Measurements from ENCODE around the gene FAM53B. TPM values are rescaled to one million over a fixed set of nuclear protein-coding genes. Genes with fewer than 3 reads are reported as not detected.

FAM53B gene
- total and polyA plus RNA-seq, 12 donors, result 11.6 to 42.9 (median 29.1) TPM

GRCh38 chr10:124592101-124592500, 152.1 kb downstream of the FAM53B start:
- Histone ChIP-seq H3K27me3 (no peaks in the 10 kb centered on the region), H3K36me3 (no peaks in the 10 kb centered on the region), H3K9me3 (peaks cover 0 to 10% (median 0%) of the 10 kb centered on the region in 11 donors), H3K4me3 (no peak overlapping the region), H3K27ac (no peak overlapping the region), H3K4me1 (peaks cover 0 to 19% (median 15%) of the 10 kb centered on the region in 9 donors)
- WGBS, 2 donors, result 96 to 98% methylated on average over 7 of the region's 7 CpGs
- peak in 1 of 2 donors; percentile 2 for DNase-seq
- intact Hi-C loops (cut with DNase I), result no loop called here
- ATAC-seq, result no peak
- TF ChIP-seq, protein P1, sequence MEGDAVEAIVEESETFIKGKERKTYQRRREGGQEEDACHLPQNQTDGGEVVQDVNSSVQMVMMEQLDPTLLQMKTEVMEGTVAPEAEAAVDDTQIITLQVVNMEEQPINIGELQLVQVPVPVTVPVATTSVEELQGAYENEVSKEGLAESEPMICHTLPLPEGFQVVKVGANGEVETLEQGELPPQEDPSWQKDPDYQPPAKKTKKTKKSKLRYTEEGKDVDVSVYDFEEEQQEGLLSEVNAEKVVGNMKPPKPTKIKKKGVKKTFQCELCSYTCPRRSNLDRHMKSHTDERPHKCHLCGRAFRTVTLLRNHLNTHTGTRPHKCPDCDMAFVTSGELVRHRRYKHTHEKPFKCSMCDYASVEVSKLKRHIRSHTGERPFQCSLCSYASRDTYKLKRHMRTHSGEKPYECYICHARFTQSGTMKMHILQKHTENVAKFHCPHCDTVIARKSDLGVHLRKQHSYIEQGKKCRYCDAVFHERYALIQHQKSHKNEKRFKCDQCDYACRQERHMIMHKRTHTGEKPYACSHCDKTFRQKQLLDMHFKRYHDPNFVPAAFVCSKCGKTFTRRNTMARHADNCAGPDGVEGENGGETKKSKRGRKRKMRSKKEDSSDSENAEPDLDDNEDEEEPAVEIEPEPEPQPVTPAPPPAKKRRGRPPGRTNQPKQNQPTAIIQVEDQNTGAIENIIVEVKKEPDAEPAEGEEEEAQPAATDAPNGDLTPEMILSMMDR (IDR thresholded peaks at IDR 0.05), result no peak

DNA sequence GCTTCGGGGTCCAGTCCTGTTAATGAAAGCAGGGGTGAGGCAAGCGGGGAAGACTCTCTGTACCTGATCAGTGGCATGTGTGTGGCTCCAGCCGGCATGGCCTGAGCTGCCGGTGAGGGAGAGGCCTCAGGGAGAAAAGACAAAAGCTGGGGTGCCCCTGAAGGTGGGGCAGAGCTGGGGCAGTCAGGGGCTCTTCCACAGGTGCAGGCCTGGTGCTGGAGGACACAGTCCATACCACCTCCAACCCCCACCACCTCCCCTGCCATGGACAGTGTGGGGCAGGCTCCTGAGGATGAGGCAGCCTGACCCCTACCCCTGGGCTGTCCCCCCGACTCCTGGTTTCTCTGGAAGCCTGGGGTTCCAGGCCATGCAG, 153.1 kb downstream of the FAM53B start:
- H3K36me3 ChIP-seq, result no peaks in the 10 kb centered on the region
- H3K27me3 ChIP-seq, result no peaks in the 10 kb centered on the region
- H3K27ac ChIP-seq, result no peak overlapping the region
- peaks cover 0 to 10% (median 0%) of the 10 kb centered on the region in 11 donors for H3K9me3 ChIP-seq
- DNase-seq (peak in 1 of 2 donors; percentile 6), ATAC-seq (no peak)
- no peak overlapping the region for H3K4me3 ChIP-seq
- intact Hi-C loops (cut with DNase I), result no loop called here
- peaks cover 0 to 19% (median 15%) of the 10 kb centered on the region in 9 donors for H3K4me1 ChIP-seq
- 76 to 87% methylated on average over 5 of the region's 5 CpGs for WGBS, 2 donors
- TF ChIP-seq, protein P1 (IDR thresholded peaks at IDR 0.05), result no peak

GRCh38 chr10:124590216-124591122, 153.7 kb downstream of the FAM53B start:
- Histone ChIP-seq H3K27me3 (no peaks in the 10 kb centered on the region), H3K27ac (no peak overlapping the region), H3K9me3 (peaks cover 0 to 10% (median 0%) of the 10 kb centered on the region in 11 donors), H3K4me1 (peaks cover 0 to 19% (median 15%) of the 10 kb centered on the region in 9 donors), H3K36me3 (no peaks in the 10 kb centered on the region), H3K4me3 (no peak overlapping the region)
- TF ChIP-seq, protein P1 (IDR thresholded peaks at IDR 0.05), result no peak
- DNase-seq (peak in 1 of 2 donors; percentile 2), ATAC-seq (no peak)
- 82 to 91% methylated on average over 23 of the region's 23 CpGs for WGBS, 2 donors
- intact Hi-C loops (cut with DNase I), result no loop called here

DNA sequence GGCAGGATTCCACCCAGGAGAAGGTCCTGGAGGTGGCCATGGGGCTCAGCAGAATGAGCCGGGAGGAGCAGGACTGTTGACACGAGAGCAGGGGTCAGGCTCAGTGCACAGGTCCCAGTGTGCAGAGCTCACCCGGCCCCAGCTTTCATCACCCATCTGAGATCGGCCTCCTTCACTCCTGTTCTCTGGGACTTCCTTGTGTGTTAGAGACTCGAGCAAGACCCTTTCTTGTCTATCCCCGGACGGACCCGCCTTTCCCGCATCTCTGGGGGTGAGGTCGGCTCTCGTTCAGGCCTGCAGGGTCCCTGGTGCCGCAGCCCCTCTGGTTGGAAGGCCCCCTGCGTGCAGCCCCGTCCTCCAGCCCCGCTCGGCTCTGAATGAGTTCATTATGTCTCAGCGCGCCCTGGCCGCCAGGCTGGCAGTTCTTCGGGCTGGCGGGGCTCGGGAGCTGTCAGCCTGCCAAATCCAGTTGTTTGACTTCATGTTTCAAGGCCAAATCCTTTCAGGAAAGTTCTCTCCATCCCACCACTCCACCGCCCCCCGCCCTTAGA, 154.6 kb downstream of the FAM53B start:
- TF ChIP-seq, protein P1 (IDR thresholded peaks at IDR 0.05), result no peak
- H3K9me3 ChIP-seq, result peaks cover 0 to 10% (median 0%) of the 10 kb centered on the region in 11 donors
- peak in 1 of 2 donors; percentile 17 for DNase-seq
- ATAC-seq, result peak in 4 of 8 donors; percentile 14 to 40 (median 22)
- peaks cover 0 to 19% (median 15%) of the 10 kb centered on the region in 9 donors for H3K4me1 ChIP-seq
- H3K27me3 ChIP-seq, result no peaks in the 10 kb centered on the region
- no peaks in the 10 kb centered on the region for H3K36me3 ChIP-seq
- peak overlapping the region in 1 of 10 donors; percentile 41 for H3K27ac ChIP-seq
- no peak overlapping the region for H3K4me3 ChIP-seq
- intact Hi-C loops (cut with DNase I), result no loop called here
- 74 to 83% methylated on average over 24 of the region's 24 CpGs for WGBS, 2 donors
